GM12873 (cell line): ENCODE measurements around the gene FBXO42.

ENCODE experiments used
- CTCF ChIP-seq: IDR thresholded peaks from 2 replicates; pipeline ENCODE4 v1.5.1; 2012; ENCODE audit warnings: low read depth, mild to moderate bottlenecking, moderate library complexity, low read length, control low read depth; ENCODE audit not compliant: insufficient read depth; ENCODE audit errors: missing control alignments

FBXO42 gene

GRCh38 chr1:16292739-16293138 lies 59.5 kb downstream of the FBXO42 start:
- TF ChIP-seq CTCF = no peak

- TF ChIP-seq CTCF = no peak
Measured at GRCh38 chr1:16289959-16290358, 62.3 kb downstream of the FBXO42 start.

GRCh38 chr1:16286122-16286521 lies 66.2 kb downstream of the FBXO42 start:
- no peak for TF ChIP-seq CTCF

- no peak for TF ChIP-seq CTCF
Measured at GRCh38 chr1:16281765-16282164, 70.5 kb downstream of the FBXO42 start.

- no peak for TF ChIP-seq CTCF
Measured at GRCh38 chr1:16279186-16279585, 73.1 kb downstream of the FBXO42 start.

- TF ChIP-seq CTCF = no peak
Measured at GRCh38 chr1:16276302-16277030, 75.8 kb downstream of the FBXO42 start.

GRCh38 chr1:16275591-16275990 lies 76.7 kb downstream of the FBXO42 start:
- no peak for TF ChIP-seq CTCF

GRCh38 chr1:16267690-16268180 lies 84.5 kb downstream of the FBXO42 start:
- TF ChIP-seq CTCF = no peak
